Loucy (cell line): Measurements from ENCODE around the gene LSM6.

Experiments used
- EZH2phosphoT487 ChIP-seq: fragments of 200-600 bp; IDR thresholded peaks from 2 replicates; pipeline ENCODE4 v1.6.1; 2018; ENCODE audit warnings: antibody characterized with exemption, mild to moderate bottlenecking, moderate library complexity, borderline replicate concordance
- TF ChIP-seq, protein P1 (sequence below): fragments of 200-600 bp; sonication (generic); conservative IDR thresholded peaks from 2 replicates; pipeline ENCODE4 v1.5.1; 2014; ENCODE audit warnings: mild to moderate bottlenecking, antibody characterized with exemption, low read length

DNA sequence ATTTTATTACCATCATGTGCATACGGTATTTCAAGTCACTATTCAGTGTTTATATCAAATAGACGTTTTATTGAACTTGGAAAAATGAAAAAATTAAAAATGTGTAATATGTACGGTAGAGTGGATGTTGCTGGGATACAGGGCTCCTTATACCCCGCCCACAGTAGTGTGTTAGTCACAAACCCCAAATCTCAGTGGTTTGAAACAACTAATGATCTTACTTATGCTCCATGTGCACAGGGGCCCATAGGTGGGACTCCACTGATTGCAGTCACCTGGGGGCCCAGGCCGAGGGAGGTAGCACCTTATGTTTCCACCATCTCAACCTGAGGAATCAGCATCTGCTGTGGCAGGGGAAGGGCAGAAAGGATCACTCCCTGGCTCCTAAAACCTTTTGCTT, 18.1 kb downstream of the LSM6 start:
- TF ChIP-seq, protein P1, sequence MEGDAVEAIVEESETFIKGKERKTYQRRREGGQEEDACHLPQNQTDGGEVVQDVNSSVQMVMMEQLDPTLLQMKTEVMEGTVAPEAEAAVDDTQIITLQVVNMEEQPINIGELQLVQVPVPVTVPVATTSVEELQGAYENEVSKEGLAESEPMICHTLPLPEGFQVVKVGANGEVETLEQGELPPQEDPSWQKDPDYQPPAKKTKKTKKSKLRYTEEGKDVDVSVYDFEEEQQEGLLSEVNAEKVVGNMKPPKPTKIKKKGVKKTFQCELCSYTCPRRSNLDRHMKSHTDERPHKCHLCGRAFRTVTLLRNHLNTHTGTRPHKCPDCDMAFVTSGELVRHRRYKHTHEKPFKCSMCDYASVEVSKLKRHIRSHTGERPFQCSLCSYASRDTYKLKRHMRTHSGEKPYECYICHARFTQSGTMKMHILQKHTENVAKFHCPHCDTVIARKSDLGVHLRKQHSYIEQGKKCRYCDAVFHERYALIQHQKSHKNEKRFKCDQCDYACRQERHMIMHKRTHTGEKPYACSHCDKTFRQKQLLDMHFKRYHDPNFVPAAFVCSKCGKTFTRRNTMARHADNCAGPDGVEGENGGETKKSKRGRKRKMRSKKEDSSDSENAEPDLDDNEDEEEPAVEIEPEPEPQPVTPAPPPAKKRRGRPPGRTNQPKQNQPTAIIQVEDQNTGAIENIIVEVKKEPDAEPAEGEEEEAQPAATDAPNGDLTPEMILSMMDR, result no peak
- TF ChIP-seq EZH2phosphoT487, result no peak
